ENCODE data around the gene PAX5.

Gene PAX5

GRCh38 chr9:36985769-36986467 is 48.1 kb downstream of the PAX5 start:
- DNase-seq = no peak

GRCh38 chr9:36985061-36985768 is 48.9 kb downstream of the PAX5 start:
- DNase-seq = no peak

DNA sequence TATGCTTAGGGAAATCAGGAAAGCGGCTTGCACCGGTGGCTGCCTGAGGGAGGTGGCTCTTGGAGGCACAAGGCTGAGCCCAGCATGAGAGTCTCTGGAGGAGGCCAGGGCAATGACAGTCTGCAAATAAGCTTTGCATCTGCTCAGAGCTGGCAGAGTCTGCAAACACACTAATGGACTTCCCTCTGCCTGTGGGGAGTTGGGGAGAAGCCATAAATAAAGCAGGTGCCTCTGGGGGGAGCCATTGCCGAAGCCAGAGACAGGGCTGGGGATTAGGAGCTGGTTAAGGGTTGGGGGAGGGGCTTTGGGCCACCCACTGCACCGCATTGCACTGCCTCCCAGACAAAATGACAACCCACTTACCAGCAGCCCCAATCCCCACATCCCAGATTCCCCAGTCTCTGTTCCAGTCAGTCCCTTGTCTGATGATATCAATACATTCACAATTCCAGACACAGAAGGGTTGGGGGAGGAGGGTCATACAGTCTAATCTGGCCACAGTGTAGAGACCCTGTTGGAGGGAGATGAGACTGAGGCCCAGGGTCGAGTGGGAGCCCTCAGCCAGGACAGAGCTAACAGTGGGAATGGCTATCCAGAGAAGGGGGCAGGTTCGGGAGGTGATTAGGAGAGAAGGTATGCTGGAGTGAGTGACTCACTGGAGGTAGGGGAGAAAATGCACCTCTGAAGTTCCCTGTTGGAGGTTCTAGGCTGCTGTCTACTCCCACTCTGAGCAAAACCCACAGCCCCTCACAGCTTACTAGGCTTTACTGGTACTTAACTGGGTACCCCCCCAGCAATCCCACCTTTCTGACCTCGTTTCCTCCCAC is 53.7 kb downstream of the PAX5 start:
- DNase-seq = no peak

- no peak for DNase-seq
Measured at GRCh38 chr9:36976371-36977030, 57.6 kb downstream of the PAX5 start.

DNA sequence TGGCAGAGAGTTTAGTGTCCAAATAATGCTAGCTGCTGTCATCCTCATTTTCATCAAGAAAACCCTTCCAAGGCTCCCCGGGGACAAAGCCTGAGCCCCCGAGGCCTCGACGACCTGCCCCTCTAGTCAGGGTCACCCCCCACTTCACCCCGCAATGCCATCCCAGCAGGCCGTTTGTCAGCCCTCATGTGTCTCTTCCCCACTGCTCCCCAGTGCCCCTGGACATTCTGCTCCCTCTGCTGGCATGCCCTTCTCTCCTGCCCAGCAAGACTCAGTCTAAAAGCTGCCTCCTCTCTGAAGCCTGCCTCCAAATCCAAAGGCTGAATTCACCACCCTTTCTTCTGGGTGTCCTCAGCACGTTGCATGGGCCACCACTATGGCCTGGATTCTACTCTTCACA is 59.3 kb downstream of the PAX5 start:
- no peak for DNase-seq

DNA sequence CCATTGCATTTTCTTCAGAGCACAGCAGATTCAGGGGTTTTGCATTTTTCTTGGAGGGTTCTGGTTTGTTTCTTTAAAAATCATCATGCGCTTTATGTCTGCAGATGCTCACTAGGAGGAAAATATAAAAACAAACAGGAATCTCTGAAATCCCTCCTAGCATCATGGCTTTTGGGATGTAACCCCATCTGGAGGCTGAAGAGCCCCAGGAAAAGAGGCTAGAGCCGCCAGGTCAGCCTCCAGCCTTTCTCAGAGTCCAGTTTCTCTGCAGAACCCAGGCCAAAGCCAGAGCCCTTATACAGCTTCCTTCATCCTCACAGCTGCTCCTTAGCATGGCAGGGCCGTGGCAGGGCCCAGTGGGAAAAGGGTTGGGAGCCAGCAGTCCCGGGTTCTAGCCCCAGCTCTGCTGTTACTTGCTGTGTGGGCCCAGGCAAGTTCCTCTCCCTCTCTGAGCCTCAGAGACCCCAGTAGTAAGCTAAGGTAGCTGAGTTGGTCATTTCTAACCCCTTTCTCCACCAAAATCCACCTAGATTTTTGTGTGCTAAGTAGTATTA is 62.1 kb downstream of the PAX5 start:
- no peak for DNase-seq

- DNase-seq = no peak
Measured at GRCh38 chr9:36970007-36970888, 63.8 kb downstream of the PAX5 start.

GRCh38 chr9:36969216-36969771 is 64.8 kb downstream of the PAX5 start:
- no peak for DNase-seq

DNA sequence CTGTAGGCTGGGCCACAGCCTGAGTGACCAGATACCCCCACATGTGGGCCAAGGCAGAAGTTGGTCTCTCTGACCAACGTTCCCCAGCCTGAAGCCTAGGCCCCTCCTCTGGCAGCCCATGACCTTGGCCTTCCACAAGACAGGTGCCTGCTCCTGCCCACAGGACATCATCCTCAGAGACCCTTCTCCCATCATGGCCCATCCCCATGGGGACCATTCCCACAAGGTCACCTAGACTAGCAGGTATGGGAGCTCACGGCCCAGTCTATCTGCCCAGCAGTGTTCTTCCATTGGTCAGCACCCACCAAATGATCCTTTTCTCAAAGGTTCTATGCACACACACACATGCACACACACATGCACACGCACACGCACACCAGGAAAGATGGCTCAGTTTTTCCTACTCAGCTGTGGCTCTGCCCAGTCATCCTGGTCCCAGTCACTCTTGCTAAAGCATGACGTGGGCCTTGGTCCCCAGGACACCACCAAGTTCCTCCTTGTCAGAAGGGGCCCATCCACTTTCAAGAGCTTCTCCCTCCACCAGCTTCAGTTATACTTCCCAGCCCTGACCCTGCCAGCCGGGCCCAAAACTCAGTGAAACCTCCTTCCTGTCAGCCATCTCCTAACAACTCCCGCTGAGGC is 65.4 kb downstream of the PAX5 start:
- DNase-seq = no peak

DNA sequence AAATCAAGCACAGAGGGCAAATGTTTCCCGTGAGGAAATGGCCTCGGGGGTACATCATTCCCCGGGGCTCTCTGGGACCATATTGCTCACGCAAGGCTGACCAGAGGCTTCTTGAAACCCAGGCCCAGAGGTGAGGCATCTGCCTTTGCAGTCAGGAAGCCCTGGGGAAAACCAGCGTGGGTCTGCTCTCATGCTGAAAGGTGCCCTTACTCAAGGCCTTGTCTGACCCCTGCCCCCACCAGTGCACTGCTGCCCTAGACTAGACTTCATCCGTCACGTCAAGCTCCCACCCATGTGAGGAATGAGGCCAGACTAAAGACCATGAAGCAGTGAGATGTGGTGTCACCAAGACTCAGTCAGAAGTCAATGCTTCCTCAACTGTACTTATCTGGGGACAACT is 66.1 kb downstream of the PAX5 start:
- DNase-seq = no peak

DNA sequence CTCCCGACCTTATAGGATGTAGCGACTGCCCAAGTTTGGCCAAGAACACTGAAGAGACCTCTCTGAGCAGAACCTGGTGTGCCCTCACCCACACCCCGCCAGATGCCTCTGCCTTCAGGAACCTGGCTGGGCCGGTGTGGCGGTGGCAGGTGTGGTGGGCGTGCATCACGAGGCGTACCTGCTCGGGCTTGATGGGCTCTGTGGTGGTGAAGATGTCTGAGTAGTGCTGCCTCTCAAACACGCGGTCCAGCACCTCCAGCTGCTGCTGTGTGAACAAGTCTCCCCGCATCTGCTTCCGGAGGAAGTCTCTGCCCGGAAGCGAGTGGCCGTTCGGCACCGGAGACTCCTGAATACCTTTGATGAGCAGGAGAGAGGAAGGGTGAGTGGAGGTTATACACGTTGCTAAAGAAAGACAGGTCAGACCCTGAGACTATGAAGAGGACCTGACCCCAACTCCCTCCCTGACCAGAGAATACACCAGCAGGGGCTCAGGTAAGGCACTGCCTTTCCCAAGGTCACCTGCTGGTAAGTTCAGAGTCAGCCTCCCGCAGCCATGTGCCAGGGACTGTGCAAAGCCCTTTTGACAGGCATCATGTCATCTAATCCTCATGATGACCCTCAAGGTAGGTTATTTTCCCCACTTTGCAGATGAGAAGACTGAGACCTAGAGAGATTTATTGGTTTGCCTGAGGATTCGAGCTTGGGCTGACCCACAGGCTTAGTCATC is 67.5 kb downstream of the PAX5 start:
- no peak for DNase-seq

DNA sequence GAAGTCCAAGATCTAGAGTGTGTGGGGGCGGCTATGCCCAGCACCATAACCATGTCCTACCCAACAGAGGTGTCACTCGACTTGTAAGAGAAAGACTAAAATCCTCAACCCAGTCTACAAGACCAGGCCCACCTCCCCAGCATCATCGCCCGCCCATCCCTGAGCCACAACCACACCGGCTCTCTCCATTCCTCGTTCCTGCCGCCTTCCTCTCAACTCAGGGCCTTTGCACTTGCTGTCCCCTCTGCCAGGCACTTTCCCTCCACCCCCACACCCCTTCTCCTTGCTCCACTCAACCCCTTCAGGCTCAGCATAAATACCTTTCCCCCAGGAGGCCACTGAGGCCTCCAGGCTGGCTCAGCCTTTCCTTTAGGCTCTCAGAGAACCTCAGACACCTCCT is 69.3 kb downstream of the PAX5 start:
- no peak for DNase-seq

DNA sequence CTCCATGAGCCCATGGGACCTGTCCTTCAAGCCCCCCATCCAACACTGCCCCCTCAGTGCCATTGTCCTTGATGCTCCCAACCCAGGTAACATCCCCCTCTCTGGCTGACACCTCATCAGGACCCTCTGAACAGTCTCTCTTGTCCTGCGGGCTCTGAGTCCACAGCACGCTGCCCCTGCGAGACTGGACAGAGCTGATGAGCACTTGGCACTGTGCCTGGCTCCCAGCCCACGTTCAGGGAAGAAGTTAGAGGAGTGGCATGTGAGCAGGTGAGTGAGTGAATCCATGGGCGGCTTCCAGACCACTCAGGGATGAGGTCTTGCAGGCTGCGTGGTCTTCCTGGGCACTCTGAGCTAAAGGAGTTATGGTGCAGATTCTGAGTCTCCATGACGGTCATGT is 70.7 kb downstream of the PAX5 start:
- no peak for DNase-seq

DNA sequence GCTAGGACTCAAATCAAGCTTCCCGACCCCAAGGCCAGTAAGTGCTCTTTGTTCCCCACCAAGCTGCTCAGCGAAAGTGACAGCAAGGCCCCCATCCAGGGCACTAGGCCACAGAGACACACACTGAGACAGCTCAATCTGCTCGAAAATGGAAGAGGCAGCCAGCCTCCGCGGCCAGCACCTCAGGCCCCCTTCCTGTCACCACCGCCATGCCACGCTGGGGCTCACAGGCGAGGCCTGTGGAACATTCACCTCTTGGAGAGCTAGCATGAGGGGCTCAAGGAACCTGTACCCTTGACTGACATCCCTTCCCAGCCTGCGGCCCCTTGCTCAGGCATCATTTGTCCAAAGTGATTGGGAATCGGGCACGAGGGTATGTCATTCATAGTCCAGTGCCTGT is 71.4 kb downstream of the PAX5 start:
- no peak for DNase-seq

- no peak for DNase-seq
Measured at GRCh38 chr9:36961561-36962325, 72.3 kb downstream of the PAX5 start.

- no peak for DNase-seq
Measured at GRCh38 chr9:36961051-36961450, 73.0 kb downstream of the PAX5 start.

DNA sequence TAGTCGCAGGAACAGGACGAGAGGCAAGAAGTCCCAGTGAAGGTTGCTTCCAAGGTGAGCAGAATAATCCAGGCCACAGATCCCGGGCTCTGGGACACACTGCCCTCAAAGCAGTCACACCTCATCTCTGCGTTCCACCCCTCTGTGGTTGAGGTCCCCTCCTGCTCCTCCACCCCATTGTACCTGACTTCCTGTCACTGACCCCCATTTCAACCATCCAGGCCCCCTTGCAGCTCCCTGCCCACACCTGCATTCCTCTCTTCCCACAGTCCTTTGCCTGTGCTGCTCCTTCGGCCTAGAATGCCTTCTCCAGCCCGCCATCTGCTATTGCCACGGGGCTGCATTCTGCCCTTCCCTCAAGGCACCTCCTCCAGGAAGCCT is 73.5 kb downstream of the PAX5 start:
- DNase-seq = no peak

DNA sequence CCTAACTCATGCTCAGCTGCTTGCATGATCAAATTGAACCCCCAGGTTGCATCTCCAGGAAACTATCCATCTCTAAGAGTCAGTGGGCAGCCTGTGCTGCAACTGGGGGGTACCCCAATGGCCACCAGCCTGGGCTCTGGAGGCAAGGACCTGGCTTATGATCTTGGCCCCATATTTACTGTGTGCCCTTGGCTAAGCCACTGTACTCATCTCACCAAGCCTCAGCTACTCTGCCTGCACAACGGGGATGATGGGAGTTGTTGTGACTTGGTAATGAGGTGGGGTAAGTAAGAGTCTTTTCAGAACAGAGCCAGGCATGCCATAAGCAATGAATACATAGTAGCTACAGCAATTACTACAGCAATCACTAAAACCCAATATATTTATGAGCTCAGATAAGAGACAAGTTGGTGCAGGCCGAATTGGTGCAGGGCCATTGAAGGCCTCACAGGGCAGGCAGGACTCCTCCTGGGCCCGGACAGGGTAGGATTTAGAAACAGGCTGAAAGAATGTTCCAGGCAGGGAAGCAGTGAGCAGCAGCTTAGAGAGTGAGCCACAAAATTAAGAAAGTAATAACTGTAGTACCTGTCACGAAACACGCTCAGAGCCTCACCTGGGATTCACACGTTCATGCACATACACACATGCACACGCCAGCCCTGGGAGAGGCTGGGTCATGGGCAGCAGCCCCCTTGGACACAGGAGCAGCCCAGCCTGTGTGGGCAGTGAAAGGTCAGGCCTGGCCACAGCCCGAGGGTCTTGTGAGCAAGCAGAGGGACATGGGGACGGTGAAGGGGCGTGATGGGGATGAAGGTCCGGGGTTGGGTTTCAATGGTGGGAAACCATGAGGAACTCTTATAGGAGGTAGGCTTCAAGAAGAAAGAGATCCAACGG is 74.1 kb downstream of the PAX5 start:
- DNase-seq = no peak

DNA sequence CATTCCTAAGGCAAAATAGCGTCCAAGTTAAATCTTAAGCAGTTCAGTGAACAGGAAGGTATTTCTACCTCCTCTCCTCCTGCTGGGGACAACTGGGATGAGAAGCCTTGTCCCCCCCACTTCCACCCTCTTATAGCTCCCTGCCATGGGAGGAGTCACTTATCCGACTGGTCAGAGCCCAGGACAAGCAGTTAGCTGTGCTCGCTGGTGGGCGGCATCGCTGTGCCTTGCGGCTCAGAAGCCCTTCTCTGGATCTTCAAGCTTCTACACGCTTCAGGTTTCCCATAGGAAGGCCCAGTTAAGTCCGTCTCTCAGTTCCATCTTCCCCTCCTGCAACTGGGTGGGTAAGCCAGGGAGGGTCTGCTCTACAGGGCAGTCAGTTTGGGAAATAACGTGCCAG is 77.2 kb downstream of the PAX5 start:
- no peak for DNase-seq
